GM21381 (cell line): ENCODE data around the gene FBXW8.

Experiments
- ATAC-seq: cut with Tn5 transposase; IDR thresholded peaks from one replicate; pipeline ENCODE4 v1.9.1; 2021; ENCODE audit warnings: mild to moderate bottlenecking, moderate library complexity; ENCODE audit not compliant: unreplicated experiment

Gene FBXW8

DNA sequence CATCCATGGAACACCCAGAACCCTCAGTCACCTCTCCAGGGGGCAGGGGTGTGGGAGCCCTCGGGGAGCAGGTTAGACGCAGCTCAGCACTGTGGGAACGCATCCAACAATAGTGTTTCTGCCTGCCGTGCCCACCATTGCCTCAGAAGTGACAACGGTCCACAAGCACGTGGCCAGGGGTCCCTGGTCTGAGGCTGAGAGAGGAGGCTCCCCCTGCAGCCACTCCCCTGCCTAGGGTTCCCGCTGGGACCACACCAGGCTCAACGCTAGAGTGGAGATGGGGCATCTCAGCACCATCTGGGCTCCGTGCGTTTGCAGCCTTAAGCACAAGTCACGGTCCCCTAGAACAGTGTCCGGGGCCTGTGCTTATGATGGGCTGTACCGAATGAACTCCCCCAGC, 125.8 kb downstream of the FBXW8 start:
- ATAC-seq, result no peak

DNA sequence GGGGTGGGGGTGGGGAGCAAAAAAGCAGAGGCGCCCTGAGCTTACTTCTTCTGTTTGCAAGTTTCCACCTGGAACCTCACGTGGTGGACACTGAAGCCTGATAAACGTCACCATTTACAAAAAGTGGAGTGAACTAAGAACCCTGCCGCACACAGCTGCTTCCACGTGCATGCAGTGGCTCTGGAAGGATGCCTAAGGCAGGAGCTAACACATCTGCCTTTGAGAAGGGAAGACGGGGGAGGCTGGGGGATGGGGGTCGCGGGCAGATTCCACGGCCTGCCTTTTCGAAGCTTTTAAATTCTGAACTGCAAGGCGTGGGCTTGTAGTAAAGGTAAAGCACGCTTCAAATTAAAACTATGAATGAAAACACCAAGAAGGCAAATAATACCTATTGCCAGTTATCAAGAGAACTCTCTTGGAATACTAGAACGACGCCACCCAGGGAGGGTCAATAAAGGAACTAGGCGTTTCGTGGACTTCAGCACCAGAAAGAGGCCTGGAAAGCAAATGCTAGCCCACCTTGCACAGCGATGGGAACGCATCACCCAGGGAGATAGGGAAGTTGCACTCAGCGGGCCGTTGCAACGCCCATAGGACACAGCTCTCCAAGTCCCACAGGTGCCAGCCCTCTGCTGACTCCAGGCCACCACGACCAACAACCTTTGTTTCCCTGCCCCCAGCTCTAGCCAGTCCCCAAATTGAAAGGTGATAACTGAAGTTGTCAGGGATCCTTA, 126.7 kb downstream of the FBXW8 start:
- no peak for ATAC-seq

DNA sequence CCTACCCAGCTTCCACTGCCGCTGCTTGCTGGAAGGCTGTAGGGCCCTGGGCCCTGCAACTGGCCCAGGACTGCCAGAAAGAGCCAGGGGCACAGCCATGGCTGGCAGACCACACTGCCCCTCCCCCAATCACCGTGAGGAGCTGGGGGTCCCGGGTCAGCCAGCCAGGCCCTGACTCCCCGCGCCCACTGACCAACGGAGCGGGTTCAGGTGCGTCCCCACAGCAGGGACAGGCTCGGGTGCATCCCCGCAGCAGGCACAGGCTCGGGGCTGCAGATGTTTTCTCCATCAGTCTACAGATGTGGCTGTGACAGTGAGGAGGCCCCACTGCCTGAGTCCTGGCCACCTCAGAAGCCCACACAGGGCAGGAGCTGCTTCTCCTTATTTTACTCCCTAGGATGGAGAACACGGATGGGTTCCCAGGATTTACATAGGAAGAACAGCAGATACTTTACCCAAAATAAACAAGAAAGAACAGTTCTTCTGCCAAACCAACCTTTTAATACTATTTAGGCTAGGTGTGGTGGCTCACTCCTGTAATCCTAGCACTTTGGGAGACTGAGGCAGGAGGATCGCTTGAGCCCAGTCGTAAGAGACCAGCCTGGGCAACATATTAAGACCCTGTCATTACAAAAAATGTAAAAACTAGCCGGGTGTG, 127.4 kb downstream of the FBXW8 start:
- ATAC-seq, result no peak

DNA sequence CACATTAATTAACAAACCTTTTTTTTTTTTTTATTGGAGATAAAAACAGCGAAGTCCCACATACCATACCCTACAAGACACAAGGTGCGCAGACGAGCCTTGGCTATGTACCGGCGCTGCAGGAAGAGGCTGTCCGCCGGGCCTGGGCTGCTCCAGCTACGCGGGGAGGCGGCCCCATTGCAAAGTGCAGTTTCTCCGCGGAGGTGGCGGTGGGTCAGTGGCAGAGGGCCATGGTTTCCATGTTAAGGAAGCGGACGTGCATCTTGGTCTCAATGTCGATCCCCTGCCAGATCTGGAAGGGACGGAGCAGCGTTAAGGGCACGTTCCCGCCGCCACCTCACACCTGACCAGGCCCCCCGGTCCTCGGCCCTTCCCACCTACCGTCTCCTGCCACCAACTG, 128.2 kb downstream of the FBXW8 start:
- no peak for ATAC-seq

DNA sequence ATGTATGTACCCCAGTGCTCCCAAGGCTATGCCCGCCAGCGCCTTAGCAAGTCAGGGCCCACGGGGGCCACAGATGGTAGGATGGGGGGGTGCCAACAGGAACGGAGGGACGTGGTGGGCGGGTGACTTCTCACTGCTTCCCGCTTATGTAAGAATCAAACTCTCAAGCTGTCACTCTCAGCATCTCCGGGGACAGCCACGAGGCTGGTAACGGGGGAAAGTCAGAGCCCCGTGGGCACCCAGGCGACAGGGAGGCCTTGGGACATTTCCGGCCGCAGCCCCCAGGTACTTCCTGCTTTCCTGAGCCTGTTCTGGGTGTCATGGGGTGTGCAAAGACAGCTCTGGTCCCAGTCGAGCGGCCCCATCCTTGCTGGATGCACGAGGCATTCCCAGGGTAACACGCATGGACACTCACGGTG, 129.2 kb downstream of the FBXW8 start:
- ATAC-seq, result no peak

DNA sequence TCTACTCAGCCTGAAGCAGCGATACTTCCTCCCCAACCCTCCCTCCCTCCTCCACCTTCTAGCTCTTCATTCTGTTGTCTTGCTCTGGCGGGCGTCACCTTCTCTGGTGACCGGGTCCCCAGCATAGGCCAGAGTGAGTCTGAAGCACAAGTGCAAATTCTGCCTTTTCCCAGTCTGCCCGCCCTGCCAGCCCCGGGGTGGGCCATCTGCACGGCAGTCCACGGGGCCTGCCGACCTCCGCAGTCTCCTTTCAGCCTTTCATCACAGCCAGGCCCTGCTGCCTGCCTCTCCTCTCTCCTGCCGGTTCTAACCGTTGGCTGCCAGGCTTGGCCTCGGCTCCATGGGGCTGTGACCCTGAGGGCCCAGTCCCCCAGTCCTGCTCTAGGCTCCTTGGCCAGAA, 129.7 kb downstream of the FBXW8 start:
- no peak for ATAC-seq

DNA sequence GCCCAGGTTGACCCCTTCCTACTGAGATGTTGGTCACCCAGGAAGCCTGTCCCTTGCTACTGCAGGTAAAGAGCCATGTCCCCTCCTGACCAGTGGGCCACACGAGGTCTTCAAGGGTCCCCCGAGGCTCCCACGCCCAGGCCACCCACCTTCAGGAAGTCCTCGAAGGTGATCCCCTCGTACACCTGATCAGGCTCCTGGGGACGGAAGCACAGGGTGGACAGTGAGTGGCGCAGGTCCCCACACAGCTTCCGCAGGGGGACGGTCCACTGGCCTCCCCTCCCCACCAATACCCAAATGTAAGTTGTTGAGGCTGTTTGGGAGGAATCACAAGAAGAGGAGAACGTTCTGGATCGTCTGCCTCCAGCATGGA, 131.0 kb downstream of the FBXW8 start:
- ATAC-seq, result no peak

DNA sequence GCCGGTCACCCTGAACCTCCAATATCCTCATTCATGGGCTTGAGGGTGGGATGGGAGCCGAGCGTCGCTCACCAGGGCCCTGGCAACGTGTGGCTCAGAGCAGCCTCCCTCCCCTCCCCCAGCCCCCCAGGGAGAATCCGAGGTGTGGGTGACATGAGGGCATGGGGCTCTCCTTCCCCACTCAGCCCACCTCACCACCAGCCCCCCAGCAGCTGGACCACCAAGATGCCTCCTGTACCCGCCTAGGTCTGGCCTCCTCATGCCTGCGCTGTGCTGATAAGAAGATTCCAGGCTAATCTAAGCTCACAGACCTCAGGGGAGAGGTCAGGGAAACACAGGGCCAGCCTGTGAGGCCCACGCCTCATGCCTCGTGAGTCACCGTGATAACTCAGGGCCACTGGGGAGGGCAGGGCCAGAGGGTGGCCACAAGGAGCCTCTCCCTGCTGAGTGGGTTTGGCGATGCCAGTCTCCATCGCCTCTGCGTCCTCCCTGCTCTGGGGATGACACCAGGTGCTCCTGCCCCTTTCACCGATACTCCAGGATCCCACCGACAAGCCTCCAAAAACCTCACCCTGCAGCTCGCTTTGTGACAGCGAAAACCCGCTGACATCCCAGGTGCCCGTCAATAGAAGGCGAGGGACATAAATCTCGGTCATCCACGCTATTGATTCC, 131.6 kb downstream of the FBXW8 start:
- no peak for ATAC-seq

DNA sequence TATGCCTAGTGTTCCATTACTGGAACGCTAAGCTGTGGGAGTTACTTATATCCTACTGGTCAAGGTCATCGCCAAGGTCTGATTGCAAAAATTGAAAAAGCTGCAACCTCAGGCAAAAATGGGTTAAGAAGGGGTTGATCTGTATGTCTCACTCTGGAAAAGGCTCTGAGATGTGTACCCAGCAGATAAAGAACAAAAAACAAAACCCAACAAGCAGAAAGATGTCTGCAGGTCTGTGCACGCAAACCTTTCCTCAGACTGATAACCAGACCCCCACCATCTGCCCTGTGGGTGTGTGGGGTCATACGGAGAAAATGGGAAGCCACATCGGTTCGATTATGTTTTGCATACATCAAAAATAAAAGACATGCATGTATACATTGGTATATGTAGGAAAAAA, 132.1 kb downstream of the FBXW8 start:
- ATAC-seq, result no peak

DNA sequence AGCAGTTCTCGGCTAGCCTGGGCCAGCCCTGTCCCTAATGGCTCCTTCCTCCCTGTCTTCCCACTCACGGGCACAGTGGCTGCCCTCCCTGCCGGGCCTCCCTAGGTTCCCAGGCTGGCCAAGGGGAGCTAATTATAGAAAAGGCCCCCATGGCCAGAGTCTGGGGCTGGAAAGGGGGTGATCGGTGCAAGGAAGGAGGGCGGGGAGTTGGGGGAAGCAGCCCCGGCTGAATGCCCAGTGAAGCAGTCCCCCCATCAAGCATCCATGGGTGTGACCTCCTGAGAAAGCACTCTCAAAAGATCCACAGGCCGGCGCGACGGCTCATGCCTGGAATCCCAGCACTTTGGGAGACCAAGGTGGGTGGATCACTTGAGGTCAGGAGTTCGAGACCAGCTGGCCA, 133.6 kb downstream of the FBXW8 start:
- ATAC-seq, result no peak

DNA sequence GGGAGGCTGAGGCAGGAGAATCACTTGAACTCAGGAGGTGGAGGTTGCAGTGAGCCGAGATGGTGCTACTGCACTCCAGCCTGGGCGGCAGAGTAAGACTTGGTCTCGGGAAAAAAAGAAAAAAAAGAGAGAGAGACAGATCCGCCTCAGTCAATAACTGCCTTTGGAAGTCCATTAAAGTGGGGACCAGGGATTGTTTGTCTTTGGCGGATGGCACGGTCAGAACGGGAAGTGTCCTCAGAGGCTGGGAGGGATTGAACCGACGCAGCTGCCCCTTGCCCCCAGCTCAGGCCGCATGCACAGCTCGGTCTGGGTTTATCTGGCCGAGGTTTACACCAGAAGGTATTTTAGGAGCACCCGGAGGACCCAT, 134.0 kb downstream of the FBXW8 start:
- no peak for ATAC-seq

DNA sequence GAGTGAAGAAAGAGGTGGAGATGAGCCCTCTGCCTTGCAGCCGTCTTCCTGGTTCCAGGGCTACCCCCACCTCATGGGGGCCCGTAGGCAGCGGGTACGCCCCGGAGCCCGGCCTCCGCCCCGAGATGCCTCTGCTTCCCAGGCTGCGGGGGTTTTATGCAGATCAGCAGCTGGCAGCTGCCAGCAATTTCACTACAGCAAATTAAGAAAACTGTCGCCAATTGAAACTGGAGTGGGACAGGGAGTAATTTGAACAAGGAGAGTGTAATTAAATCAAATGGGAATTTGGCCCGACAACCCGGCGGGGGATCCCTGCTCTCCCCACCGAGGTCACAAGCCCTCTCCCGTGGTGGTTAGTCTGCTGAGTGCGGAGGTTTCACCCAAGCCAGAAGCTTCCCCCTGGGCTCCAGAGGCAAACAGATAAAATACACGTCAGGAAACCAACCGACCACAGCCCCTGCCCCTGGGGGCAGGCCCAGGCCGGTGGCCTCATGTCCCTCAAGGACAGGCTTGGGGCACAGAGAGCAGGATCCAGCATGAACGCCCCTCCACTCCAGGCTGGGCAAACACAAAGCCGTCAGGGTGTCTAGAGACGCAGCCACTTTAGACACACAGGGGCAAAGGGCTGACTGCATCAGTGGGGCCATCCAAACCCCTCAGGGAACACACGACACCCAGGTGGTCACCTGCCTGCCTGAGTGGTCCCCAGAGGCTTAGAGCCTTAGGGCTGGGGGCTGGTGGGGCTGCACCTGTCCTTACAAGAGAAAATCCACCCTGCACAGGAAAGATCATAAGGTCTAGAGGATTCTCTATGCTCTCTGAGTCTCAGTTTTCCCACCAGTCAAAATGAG, 134.6 kb downstream of the FBXW8 start:
- ATAC-seq, result no peak

DNA sequence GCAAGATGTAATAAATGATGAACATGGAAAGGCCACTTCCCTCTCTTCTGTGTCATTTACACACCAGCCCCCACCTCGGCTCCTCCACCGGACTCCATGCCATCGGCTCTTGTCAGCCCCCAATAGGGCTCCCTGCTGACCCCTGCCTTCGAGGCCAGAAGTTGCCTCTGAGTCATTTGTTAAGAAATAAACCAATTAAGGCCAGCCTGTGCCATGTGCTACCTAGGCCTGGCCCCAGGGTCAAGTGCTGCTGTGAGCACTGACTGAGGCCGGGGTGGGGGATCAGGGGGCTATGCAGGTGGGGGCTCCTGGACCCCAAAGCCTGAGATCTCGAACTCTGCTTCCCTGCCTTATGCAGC, 135.2 kb downstream of the FBXW8 start:
- ATAC-seq, result no peak

DNA sequence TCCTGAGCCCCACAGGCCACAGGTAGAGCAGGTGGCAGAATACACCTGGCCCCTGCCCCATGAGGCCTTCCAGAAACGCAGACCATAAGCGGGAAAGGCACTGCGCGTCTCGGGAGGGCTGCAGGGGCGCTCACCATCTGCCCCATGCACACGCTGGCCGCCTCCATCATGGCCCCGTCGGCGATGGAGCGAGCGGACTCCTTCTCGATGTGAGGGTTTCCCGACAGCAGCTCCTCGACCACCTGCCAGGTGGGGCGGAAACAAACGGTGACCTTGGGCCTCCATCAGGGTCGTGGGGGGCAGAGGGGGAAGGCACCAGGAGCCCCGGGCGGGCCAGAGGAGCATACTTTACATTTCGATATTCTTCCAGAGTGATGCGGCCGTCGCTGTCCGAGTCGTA, 135.7 kb downstream of the FBXW8 start:
- no peak for ATAC-seq

DNA sequence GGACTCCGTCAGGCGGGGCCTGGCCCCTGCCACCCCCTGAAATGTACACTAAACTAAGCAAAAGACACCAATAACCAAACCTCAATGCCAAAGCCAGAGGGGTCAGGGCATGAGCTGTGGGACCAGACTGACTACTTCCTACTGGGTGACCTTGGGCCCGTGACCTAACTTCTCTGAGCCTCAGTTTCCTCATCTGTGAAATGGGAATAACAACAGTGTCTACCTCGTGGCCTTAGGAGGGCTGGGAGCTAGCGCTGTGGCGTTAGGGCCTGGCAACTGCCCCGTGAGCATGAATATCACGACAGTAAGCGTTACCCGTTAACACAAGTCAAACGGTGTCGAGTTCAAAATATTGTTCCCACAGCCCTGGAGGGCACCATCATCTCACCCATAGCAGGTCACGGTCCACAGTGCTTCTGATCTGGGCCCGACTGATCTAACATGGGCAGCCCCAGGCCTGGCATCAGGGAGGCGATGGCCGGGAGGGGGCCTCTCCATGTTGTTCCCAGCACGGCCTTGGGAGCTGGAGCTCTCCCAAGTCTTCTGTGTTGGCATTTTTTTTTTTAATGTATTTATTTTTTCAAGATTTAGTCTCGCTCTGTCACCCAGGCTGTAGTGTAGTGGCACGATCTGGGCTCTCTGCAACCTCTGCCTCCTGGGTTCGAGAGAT, 136.2 kb downstream of the FBXW8 start:
- no peak for ATAC-seq

DNA sequence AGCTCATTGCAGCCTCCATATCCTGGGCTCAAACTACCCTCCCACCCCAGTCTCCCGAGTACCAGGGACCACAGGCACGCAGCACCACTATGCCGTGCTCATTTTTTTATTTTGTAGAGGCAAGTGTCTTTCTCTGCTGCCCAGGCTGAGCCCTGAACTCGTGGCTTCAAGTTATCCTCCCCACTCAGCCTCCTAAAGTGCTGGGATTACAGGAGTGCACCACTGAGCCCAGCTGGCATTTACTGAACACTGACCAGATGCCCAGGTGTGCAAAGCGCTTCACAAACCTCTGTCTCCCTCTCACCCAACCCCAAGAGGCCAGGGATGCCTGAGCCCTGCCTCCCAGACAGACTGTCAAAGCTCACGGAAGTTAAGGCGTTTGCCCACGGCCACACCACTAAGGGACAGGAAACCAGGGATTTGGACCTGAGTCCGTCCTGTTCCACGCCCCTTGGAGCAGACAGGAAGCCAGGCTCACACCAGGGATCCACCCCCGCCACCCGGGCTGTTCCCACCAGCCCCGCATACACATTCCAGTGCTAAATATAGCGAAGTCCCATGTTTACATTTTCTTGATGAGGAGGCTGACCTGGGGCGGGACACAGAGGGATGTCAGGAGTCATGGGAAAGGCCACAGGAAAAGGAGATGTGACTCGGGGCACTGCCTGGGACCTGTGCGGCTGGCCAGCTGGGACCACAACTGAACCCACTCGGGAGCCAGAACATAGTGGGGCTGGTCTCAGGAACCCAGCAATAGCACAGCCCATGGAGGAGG, 137.2 kb downstream of the FBXW8 start:
- no peak for ATAC-seq

DNA sequence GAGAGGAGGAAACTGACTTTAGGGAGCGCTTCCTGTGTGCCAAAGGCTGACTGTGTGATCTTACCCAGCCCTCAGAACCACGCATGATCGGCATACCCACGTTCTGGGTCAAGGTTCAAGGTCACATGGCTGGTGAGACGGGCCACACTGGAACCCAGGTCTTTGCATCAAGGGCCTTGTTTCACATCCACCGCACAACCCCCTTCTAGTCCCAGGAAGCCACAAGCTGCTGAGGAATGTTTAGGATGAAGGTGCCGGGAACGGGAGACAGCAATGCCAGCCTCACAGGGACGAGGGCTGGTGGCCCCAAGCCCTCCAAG, 137.8 kb downstream of the FBXW8 start:
- ATAC-seq, result no peak

DNA sequence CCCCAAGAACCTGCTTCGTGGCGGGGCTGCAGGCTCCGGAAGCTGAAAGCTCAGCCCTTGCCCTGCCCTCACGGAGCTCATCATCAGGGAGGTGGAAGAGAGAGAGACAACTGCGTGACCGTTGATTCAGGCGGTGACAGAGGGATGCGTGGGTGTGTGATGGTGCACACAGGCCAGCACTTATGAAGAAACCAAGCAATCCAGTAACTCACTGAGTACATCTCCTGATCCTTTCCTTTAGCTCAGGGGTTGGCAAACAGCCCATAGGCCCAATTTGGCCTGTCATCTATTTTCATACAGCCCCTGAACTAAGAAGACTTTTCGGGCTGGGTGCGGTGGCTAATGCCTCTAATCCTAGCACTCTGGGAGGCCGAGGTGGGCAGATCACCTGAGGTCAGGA, 138.5 kb downstream of the FBXW8 start:
- no peak for ATAC-seq

DNA sequence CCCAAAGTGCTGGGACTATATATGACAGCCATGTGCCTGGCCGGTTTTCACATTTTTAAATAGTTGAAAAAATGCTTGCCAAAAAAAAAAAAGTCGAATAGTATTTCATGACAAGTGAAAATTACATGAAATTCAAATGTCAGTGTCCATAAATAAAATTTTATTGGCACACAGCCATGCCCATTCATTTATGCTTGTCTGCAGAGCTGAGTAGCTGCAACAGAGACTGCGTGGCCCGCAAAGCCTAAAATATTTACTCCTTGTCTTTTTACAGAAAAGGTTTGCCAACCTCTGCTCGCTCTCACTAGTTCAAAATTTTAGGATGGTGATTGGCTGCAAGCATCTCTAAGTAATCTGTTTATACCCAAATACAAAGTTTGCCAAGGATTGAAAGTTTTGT, 139.3 kb downstream of the FBXW8 start:
- ATAC-seq, result no peak

DNA sequence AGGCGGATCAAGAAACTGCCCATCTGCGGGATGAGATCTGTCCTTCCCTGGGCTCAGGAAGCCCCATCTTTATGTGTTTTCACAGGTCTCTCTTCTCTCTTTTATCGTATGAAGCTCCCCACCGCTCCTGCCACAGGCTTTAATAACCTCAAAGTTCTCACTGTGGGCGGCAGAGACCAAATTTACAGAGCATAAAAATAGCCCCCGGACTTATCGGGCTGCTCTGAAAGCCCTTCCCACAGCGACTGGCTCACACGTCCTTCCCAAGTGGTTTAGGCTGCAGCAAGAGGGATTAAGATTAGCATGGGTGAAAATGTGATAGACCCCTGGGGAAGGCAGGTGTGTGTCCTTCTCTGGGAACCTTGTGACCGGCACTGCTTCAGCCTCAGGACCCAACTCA, 140.6 kb downstream of the FBXW8 start:
- no peak for ATAC-seq
